SK-N-DZ (cell line): Measurements from ENCODE around the gene NFIB. TPM values are rescaled to one million over a fixed set of nuclear protein-coding genes. Genes with fewer than 3 reads are reported as not detected.
A peak's percentile ranks its signal among the peaks of the same experiment; 100 is the strongest.

ENCODE experiments used
- DNase-seq: peaks from one replicate; pipeline ENCODE4 v3.0.0-alpha.2; 2015; ENCODE audit warnings: low spot score
- polyA plus RNA-seq, 2 experiments: library from polyadenylated mRNA; depleted of rRNA; stranded (reverse); fragments of >200 nt; gene quantifications; 2 replicates each; pipeline ENCODE4 v1.2.3, GENCODE V29; 2014

Gene NFIB
- 4.4 and 6.0 TPM in 2 replicates for polyA plus RNA-seq (2014; cell fraction: cytosol; rRNA removed)
- 12.1 and 12.8 TPM in 2 replicates for polyA plus RNA-seq (2014; cell fraction: nucleus; rRNA removed)

- peak; percentile 53 for DNase-seq
These were observed at the start of gene NFIB for GRCh38 chr9:14313951-14314423. Gene NFIB, minus strand, starts transcription at chr9:14314141. Its CDS starts 630 bp downstream, at chr9:14313511.

- DNase-seq = no peak
These were observed 48.2 kb upstream of the NFIB start for GRCh38 chr9:14362175-14362574.

DNA sequence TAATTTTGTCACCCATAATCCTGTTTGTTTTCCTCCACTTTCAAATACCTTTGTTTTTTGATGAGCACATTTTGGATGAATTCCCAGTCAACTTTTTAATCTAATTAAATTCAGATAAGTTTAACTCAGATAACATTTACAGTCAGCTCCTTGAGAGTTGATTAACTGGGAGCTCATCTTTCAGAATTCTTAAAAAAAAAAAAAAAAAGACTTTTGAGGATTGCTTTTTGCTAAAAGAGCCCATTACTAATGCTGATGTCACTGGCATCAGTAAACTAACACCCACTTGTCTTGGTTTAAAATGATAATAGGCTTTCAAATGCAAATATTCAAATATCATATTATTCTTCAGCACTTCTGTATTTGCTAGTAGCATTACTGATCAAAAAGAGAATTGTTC is 47.1 kb upstream of the NFIB start:
- no peak for DNase-seq

- DNase-seq = no peak
These were observed 44.6 kb upstream of the NFIB start for GRCh38 chr9:14358523-14358922.

DNA sequence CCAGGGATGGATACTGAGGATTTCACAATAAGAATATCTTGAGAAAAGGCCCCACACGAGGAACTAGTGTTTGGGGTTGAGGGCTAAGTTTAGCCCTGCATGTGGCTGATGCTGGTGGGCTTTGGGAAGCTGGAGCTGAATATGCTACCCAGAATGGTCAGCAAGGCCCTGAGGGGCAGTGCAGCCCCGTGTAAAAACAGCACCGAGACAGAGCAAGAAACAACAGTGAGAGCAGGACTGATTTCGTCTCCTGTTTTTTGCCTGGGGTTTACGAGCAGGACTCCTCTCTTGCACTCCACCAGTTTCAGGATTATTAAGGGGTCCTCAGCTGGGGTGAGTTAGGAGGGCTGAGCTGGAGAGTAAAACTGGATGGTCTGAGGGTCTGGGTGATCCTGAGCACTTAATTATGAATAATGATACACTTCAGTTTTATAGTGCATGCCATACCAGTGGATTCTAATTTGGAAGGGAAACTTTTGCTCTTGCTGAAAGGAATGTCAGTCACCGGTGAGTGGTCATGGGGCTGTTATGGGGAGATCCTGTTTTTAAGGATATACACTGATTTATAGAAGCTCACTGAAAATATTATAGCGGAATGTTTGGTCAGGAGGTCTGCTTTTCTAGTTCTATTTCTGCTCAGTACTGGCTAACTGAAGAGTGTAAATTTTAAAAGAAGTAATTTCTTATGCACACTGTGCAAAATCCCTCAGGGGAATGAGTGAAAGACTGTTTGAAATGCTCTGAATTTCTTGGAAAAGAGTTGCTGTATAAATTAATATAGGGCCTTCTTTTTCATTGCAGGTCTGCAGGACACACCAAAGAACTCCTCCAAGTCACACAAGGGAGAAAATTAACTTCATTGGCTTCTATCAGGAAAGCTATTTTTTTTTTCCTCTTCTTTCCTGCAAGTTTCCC is 42.7 kb upstream of the NFIB start:
- no peak for DNase-seq

GRCh38 chr9:14354201-14354600 is 40.3 kb upstream of the NFIB start:
- DNase-seq = no peak

DNA sequence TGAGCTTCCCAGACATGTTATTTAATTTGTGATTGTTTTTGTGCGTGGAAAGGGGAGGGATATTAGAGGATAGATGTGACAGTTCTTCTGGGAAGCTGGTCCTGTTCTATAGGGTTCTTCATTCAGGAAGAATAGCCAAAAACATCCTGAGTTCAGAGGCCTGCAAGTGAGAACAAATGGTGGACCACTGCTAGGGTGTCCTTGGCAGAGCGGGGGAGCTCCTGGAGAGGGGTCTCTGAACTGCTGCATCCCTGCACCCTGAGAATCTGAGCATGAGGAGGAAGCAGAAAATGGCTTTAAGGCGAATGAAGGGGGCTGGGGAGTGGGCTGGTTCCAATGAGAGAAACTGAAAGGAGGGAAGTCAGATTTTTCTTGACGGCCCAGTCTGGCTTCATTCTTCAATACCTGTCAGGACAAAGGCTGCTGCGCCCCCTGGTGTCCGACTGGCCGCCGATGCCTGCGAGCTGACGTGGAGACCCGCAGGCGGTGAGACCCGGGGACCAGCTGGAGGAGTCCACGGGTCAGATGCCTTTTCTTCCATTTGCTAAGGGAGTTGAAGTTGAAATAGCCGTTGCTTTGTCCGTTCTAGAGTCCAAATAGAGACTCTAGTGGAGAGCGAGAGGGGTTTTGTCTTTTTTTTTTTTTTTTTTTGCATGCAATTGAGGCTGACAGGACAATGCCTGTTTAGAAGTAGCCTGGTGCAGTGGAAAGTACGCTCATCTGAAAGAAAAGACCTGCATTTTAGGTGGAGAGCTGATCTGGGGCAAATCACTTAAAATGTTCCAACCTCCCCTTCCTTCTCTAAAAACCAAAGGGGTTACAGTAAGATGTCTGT is 39.5 kb upstream of the NFIB start:
- DNase-seq = peak; percentile 70

GRCh38 chr9:14352503-14352902 is 38.6 kb upstream of the NFIB start:
- peak; percentile 10 for DNase-seq

- no peak for DNase-seq
These were observed 37.4 kb upstream of the NFIB start for GRCh38 chr9:14351221-14351836.

GRCh38 chr9:14350754-14351153 is 36.8 kb upstream of the NFIB start:
- no peak for DNase-seq

DNA sequence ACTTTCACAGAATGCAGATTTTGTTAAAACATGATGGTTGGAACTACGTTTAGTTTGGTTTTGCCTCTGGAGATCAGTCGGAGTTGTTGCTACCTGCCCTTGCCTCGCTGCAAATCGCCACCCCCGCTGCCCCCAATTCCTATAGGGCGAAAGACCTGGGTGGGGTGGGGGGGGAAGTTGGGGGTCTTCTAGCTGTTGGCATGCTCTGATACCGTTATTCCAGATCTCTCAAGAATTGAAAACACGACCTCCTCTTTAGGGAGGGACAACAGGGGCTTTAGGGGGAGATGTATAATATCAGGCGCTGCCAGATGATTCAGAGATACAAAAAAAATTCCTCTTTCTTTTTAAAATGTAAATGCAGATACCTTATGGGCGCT is 36.4 kb upstream of the NFIB start:
- DNase-seq = no peak

GRCh38 chr9:14349447-14350348 is 35.8 kb upstream of the NFIB start:
- DNase-seq = no peak

- DNase-seq = no peak
These were observed 35.2 kb upstream of the NFIB start for GRCh38 chr9:14349146-14349446.

DNA sequence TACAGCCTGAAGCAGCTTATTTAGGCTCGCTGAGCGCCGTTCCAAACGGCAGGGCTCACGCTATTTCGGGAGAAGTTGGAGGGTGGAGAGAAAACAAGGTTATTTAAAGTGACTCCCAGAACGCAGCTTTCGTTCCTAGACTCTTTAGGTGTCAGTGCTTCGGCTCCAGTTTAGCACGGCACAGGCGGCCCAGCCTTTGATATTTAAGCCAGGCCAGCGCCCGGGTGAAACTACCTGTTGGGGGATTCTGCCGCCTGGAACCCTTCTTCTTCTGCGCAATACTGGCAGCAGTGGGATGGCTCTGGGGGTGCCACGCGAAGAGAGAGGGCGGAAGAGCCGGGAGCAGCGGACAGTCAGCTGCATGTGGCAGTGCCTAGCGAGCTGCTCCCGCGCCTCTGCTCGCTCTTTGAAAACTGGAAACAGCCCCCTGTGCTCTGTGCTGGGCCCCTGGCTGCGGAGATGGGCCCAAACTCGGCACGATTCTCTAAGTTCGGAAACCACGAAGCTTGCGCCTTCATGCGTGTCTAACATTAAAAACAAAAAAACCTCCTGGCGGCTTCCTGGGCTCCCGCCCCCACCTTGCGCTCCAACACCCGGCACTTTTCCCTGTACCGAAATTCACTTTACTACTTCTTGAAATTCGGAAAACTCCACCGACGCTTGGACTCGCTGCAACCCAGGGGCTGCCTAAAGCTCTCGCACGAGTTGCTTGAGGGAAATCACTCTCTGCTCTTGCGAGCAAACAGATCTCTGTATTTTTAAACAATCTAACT is 34.6 kb upstream of the NFIB start:
- DNase-seq = no peak

DNA sequence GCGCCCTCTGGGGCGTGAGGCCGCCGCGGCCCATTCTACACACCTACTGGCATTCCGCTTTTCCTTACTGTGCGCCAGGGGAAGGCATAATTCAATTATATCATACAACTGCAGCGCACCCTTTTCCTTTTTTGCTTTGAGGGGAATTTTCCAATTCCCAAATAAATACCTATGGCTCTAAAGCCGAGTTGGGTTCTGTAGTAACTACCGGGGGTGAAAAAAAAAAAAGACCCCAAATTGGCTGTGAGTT is 34.1 kb upstream of the NFIB start:
- peak; percentile 1 for DNase-seq

DNA sequence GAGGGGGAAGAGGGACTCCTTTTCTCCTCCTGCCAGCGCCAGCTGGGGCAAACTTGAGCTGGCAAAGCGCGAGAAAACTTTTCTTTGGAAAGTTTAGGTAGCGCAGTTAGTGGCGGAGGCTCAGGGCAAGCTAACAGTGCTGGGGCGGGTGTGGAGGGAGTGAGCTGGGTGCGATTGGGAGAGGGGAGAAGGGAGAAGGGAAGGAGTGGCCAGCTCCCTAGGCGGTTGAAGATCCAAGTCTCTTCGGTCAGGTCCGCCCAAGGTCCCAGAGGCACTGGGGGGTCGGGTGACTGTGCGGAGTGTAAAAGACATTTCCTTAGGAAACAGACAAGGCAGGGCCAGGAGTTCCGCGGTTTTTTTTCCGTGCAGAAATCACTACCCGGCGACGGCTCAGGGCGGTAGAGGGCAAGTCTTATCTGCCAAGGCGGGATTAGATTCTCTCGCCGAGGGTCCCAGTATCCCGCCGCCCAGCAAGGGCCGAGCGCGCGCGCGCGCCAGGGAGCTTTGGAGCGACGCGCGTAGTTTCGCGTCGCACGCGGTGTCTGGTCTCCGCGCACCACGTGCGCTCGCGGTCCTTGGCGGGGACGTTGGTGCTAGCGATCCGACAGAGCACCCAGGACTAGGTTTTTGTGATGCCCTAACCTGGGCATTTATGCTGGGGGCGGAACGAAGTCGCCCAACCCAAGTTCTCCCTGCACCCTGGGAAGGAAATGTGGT is 33.6 kb upstream of the NFIB start:
- peak; percentile 1 for DNase-seq

- no peak for DNase-seq
These were observed 33.0 kb upstream of the NFIB start for GRCh38 chr9:14346811-14347405.

DNA sequence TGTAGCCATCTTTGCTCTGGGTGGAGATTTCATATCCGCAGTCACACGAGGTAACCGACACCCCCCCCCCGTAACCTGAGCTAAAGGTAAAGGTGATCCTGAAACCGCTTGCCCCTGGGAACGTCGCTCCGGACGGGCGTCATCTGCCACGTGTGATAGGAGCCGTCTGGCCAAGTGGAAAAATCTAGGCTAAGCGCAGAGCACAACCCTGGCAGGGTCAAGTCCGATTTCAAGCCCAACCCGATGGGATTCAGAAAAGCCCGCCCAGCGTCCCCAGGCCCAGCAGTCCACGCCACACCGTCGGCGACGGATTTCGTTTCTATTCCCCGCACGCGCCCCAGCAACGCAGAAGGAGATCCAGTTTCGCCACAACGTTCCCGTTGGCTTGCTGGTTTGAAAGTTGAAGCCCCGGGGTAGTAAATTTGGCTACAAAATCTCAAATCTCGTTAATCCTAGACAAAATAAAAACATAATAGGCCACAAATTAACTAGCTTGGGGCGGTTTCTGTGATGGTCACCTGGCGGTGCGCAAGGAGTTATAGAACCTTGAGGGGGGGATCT is 32.4 kb upstream of the NFIB start:
- no peak for DNase-seq
